ENCODE results near the gene NARF.

DNA sequence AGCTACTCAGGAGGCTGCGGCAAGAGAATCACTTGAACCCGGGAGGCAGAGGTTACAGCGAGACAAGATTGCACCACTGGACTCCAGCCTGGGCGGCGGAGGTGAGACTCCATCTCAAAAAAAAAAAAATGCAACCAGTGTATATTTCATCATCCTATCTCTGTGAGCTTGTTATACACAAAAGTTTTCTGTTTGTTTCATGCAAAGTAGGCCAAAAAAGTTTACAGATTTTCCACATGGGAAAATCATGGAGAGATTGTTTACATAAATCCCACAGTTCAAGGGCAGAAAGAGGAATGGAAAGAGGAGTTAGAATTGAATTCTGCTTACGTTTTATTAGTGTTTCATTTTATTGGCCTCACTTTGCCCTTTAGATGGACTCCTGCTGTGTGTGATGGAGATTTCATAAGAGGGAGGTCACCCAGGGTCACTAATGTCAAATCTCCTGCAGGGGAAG lies 24.7 kb downstream of the NARF start:
- TF ChIP-seq, protein P1, sequence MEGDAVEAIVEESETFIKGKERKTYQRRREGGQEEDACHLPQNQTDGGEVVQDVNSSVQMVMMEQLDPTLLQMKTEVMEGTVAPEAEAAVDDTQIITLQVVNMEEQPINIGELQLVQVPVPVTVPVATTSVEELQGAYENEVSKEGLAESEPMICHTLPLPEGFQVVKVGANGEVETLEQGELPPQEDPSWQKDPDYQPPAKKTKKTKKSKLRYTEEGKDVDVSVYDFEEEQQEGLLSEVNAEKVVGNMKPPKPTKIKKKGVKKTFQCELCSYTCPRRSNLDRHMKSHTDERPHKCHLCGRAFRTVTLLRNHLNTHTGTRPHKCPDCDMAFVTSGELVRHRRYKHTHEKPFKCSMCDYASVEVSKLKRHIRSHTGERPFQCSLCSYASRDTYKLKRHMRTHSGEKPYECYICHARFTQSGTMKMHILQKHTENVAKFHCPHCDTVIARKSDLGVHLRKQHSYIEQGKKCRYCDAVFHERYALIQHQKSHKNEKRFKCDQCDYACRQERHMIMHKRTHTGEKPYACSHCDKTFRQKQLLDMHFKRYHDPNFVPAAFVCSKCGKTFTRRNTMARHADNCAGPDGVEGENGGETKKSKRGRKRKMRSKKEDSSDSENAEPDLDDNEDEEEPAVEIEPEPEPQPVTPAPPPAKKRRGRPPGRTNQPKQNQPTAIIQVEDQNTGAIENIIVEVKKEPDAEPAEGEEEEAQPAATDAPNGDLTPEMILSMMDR (IDR thresholded peaks at IDR 0.05; ENCODE audit: low read depth, low read length, poor library complexity, severe bottlenecking) = no peak
- no peak for TF ChIP-seq EZH2phosphoT487 (IDR thresholded peaks at IDR 0.05; ENCODE audit: borderline replicate concordance, low read length)

Data from DOHH2 (cell line).